NCI-H1105 treated with DMSO at 0.1 percent for 48 hours (cell line): ENCODE measurements around the gene RAB36.

ENCODE experiments used
- DNase-seq: peaks from one replicate; lab custom pipeline; 2025; lab: John Stamatoyannopoulos, UW

Gene RAB36, protein sequence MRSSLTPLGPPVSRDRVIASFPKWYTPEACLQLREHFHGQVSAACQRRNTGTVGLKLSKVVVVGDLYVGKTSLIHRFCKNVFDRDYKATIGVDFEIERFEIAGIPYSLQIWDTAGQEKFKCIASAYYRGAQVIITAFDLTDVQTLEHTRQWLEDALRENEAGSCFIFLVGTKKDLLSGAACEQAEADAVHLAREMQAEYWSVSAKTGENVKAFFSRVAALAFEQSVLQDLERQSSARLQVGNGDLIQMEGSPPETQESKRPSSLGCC

DNA sequence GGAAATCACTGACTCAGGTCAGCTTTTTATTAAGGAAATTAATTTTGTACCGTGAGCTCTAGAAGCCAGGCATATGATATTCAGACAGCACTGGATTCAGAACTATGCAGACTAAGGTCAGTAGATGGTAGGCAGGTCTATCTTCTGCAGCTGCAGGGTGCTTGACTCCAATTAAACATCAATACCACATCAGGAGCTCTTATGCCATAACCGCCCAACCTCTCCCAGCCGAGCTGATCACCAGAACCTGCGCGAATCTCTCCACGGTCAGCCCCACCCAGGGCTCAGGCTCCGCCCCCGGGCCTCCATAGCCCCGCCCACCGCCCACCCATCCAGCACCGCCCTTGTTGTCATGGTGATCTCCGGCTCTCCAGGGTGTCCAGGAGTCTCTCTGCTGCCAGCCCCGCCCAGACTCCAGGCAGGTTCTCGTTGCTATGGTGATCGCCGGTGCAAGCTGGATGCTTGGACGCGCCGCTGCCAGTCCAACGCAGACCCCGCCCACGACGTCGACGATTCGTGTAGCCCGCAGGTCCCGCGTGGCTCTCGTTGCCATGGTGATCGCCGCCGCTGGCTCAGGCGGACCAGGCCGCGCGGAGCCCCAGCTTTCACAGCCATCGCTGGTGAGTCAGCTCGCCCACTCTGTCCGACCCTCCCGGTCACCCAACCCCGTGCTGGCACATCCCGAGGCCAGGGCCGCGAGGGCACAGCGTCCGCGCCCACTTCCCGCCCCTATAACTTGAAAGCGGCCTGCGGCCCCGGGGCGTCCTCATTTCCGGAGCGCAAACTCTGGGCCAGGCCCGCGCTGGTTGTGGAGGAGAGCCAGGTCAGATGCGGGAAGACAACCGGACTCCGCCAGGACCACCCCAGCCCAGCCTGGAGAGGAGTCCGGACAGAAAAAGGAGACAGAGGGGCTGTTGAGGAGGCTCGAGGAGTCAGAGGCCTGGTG lies at the start of gene RAB36:
Gene RAB36, plus strand, starts transcription at position 546 of the 946 bp plus-strand sequence. CDS start 1,140 bp downstream, outside the sequence.
- DNase-seq = peak; percentile 99

DNA sequence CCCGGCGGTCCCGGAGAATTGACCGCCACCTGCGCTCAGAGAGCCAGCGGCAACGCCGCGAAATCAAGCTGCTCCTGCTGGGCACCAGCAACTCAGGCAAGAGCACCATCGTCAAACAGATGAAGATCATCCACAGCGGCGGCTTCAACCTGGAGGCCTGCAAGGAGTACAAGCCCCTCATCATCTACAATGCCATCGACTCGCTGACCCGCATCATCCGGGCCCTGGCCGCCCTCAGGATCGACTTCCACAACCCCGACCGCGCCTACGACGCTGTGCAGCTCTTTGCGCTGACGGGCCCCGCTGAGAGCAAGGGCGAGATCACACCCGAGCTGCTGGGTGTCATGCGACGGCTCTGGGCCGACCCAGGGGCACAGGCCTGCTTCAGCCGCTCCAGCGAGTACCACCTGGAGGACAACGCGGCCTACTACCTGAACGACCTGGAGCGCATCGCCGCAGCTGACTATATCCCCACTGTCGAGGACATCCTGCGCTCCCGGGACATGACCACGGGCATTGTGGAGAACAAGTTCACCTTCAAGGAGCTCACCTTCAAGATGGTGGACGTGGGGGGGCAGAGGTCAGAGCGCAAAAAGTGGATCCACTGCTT lies 49.4 kb upstream of the RAB36 start:
- no peak for DNase-seq

DNA sequence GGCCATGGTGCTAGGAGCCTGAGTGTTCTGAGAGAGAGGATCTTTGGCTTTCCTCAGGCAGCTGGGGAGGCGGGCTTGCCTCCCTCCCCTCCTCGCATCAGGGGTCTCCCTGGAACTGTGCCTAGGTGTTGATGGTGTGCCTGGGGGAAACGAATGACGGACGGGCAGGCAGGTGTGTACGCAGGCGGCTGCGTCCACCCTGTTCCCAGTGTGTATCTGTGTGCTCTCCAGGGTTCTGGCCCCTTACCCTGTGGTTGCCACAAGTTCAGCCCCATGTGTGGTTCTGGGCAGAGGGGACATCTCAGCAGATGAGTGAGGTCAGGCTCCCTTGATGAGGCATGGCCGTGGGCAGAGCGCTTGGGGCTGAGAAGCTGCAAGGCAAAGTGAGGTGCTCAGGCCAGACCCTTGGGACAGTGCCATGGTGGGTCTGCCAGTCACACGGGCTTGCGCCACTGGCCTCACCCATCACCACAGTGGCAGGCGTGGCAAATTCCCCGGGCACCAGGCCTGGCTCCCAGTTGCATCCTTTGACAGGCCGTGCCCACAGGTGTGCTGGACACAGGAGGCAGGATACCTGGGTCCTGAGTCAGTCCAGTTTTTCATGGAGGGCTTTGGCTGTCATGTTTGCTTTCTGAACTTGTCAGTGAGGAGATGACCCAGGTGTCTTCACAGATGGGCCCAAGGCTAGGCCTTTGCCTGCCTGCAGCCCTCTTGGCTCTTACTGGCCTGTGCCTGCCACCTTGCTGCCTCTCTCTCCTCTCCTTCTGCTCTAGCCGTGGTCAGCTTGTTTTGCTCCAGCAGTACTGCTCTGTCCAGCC lies 47.7 kb upstream of the RAB36 start:
- DNase-seq = no peak

DNA sequence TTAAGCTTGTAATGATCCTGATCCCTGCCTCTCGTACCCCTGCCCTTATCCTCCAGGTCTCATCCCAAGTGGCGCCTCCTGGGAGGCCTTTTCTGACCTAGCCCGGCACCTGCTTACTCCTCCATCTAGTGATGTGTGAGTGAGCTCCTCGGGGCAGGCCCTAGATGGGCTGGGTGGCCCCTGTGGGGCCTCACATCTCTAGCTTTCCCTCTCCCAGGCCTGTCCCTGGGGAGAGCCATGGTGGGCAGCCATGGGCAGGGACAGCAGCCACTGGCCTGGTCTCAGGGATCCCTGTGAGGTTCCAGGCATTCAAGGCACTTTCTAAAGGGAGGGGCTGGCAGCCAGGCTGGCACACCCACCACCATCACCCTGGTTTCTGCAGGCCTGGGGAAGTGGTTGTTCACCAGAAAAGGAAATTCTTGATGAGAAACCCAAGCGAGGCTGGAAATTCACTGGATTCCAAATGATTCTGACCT lies 47.0 kb upstream of the RAB36 start:
- no peak for DNase-seq

DNA sequence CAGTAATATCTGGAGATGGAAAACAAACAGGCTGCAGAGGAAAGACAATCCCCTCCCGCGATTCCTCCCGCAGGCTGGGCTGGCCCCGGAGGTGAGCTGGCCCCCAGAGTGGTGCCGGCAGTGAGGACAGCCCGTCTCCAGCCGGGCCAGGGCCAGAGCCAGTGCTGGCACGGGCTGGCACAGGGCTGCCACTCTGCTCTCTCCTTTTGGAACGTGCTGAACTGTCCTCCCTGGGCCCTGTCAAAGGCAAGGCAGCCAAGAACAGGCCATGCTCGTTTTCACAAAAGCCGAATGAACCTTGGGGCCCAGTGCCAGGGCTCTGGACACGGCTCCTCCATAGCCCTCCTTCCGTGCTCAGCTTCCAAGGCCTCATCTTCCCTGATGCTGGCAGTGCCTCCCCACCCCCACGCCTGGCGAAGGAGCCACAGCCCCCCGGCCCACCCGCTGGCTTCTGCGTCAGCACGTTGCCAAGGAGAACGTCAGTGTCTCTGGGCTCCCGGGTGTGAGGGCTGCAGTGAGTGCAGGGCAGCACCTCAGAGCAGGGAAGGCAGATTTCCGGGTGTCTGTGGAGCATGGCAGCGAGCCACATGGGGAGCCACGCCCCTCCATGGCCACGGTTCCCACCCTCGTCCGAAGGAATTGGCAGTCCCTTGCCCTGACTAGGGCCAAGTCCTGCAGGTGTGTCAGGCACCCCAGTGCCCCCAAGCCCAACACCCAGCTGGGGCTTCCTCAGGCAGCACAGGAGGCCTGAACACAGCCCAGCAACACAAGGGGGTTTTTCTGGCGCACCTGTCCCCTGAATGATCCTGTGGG lies 46.4 kb upstream of the RAB36 start:
- no peak for DNase-seq

DNA sequence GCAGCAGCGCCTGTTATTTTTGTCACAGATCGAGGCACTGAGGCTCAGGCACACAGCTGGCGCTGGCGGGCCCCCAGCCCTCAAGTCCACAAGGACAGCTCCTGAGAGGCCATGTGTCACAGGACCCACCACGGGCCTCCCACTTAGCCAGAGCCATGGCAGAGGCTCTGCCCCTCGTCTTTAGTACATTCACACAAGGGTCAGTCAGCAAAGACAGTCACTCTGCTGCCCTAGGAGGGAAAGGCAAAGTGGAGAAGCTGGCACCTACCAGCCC lies 45.8 kb upstream of the RAB36 start:
- DNase-seq = no peak

DNA sequence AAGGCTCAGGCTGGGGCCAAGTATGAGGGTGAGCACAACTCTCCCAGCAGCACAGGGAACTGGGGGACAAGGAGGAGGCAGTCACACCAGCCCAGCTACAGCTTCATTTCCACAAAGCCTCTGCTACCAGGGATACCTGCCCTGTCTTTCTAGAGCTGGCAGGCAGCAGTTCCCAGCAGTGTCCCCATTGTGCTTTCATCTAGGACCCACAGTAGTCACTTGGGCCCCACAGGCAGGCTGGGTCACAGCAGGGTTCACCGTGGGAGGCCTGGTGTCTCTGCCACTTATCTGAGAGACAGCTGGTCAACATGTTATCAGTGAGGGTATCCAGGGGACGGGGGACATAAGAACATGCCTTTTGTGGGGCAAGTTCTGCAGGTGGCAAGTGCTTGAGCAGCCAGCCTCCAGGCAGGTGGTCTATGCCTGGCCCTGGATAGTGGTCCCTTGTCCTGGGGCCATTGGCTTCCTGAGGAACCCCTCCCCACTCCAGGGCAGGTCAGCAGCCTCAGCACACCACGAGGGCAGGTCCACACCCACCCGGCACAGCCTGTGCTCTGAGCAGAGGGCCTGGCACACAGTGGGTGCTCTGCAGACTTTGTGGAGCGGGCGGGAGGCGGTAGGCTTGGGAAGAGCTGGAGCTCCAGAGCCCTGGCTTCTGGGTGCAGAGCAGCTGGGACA lies 45.0 kb upstream of the RAB36 start:
- DNase-seq = no peak

DNA sequence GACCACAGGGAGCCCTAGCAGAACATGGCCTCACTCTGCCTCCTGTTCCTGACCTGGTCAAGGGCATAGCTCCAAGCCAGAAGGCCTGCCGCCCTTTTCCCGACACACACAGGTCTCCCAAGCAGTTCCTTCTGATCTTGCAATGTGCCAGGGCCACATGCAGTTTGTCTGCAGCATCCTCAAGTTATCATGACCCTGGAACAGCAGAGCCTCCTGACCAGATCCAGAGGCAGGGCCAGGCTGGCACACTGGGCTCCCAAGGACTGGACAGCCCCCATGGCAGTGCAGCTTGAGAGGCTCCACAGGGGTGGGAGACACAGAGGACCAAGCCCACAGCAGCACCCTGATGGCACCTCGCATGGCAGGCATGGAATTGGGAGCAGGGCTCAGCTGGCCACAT lies 43.8 kb upstream of the RAB36 start:
- no peak for DNase-seq

DNA sequence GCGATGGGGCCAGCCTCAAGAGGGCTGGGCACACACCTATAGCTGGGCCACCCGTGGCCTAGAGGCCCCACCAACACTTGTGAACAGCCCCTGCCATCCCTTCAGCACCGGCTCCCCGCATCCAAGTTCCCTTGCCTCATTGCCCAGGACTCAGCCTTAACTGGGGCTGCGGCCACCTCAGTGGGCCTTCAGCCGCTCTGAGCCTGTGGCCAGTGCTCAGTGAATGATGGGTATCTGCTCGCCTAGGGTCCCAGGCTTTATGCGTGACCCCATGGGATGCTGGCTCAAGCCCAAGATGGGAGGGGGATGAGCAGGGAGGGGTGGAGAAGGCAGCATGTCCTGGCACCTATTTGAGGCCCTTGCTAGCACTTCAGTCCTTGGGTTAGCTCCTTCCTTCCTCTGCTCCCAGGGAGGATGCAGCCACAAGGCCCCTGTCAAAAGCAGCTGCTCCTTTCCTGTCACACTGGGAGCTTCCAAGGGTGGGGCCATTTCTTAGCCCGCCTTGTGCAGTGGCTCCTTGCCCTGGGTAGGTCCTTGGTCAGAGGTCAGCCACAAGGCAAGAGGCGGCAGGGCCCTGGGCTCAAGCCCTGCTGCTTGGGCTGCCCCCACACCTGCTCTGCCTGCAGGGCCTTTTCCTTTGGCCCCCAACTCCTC lies 43.1 kb upstream of the RAB36 start:
- no peak for DNase-seq

DNA sequence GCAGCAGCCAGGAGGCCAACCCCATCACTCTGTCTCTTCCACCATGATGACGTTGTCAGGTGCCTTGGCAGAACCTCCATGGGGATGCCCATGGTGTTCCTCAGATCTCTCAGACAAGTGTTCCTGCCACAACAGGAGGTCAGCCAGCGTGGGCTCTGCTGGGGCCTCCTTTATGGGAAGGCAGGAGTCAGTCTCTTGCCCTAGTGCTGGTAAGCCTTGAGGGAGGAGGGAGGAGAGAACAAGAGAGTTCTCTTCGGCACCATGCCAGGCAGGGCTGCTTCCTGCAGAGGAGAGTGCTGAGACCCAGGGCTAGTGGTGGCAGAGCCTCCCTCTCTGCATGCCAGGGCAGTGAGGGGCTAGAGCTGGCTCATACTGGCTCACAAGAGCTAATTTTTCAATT lies 42.5 kb upstream of the RAB36 start:
- DNase-seq = no peak

DNA sequence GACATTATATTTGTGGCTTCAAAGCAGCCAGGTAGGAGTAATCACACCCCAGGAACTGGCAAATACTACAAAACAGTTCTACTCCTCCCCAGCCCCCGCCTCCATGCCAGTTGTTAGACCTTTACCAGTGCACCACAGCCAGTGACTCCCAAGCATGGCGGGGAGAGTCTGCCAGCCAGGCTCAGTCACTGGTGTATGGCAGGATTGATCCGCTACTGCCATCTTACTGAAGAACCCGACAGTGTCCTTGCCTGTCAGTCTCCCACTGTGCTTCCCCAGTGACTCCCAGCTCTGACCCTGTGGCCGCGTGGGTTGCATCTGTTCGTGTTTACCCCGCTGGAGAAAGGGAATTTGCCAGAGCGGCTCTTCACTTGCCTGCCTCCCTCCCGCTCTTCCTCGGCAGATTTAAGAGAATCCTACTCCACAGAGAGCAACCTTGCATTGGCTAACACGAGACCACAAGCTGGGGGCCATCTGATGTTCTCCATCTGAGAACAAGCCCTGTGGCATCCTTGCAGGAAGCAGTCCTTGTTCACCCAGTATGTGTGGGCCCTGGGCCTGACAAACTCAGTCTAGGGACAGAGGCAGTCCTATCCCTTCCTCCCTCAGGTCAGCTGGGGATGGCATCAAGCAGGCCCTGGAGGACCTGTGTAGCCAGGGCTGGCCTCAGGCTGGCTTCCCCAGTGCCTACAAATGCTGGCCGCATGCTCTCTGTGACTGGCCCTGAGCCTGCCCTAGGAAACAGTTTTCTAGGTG lies 41.9 kb upstream of the RAB36 start:
- DNase-seq = no peak

DNA sequence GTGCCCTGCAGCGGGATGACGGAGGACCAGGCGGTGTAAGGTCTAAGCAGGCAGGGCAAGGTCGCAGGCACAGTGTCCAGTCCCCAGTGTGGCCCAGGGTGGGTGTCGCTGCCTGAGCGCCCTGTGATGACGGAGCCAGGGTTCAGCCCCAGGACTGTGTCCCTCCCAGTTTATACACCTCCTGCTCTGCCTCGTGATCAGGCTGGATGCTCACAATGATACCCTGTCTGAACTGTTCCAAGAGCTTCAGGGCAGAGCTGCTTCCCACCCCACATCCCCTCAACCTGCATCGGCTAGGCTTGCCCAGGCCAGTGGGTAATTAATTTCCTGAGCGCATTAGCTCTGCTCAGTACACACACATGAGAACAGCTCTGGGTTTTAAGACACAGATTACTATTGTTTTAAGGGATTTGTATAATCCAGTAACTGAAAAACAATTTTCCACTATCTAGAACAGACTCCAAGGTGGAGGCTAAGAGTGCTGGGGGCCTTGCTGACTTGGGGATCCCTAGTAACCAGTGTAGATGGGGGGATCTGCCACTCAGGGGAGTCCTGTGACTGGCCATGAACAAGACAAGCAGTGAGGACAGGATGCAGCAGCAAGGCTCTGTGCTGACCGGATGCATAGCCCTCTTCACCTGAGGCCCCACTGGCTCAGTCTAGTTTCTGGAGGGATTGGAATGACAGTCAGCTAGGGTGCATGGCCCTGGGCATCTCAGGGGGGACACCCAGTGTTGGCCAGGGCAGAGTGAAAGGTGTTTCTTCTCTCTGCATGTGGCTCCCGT lies 40.9 kb upstream of the RAB36 start:
- no peak for DNase-seq

DNA sequence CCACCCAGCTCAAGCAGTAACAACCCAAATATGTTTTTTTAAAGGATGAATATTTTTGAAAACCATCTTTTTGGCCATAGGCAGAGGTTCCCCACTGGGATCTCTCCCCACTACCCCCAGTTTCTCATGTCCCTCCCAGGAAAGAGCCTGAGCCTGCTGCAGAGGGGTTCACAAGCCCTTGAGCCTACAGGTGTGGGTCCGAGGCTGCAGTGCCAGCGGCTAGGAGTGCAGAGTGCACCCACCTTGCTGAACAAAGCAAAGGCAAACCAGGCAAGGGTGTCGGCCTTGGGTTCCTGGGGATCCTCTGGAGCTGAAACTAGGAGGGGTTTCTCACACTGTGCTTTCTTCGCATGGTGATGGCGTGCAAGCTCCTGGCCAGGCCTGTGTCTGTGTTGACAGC lies 40.0 kb upstream of the RAB36 start:
- DNase-seq = no peak

DNA sequence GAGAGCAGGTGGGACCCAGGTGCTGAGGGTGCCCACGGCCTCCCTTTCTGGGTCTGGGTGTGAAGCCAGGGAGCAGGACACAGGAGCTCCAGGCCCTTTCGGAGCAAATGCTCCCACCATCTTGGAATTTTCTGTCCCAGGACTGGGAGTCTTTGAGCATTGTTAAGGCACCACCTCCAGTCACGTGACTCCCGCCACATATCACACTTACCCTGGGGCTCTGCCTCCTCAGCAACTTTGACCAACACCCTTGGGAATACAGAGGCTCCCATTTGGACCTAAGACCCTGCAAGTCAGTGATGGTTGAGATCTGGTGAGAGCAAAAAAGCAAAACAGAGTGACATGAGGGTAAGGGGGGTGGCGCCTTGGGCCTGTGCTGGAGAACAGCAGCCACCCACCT lies 39.4 kb upstream of the RAB36 start:
- DNase-seq = no peak

DNA sequence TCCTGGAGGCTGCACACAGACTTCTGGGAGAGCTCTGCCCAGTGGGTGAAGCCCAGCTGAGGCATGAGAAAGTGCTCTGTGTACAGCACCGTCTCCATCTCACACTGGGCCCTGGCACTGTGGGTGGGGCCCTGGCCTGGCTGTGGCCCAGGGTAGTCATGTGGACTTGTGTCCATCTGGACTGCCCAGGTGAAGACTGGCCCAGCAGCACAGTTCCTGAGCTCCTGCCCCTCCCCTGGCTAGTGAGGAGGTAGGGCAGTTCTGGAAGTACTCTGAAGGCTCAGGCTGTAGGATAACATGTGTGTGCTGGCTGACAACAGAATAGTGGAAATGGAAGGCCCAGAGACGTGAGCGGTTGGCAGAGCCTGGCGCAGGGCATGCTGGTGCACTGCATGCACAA lies 38.9 kb upstream of the RAB36 start:
- DNase-seq = no peak

DNA sequence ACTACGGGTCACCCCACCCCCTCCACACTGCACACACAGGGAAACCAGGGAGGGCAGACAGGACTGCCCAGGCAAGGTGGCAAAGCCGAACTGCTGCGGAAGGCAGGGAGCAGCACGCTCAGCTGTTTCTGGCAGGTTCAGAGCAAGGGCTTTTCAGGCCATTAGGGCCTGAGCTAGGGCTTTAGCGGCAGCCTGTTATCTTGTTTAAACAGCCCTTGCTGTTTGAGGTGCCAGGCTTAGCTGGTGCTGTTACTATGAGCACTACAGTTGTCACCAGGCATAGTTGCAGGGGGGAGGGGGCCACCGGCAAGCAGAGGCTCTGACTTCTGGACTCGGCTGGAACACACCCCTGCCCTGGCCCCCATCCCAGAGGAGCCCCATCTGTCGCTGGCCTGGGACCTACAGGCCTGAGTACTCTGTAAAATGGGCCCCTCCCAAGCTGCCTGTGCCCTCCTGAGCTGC lies 38.3 kb upstream of the RAB36 start:
- no peak for DNase-seq

DNA sequence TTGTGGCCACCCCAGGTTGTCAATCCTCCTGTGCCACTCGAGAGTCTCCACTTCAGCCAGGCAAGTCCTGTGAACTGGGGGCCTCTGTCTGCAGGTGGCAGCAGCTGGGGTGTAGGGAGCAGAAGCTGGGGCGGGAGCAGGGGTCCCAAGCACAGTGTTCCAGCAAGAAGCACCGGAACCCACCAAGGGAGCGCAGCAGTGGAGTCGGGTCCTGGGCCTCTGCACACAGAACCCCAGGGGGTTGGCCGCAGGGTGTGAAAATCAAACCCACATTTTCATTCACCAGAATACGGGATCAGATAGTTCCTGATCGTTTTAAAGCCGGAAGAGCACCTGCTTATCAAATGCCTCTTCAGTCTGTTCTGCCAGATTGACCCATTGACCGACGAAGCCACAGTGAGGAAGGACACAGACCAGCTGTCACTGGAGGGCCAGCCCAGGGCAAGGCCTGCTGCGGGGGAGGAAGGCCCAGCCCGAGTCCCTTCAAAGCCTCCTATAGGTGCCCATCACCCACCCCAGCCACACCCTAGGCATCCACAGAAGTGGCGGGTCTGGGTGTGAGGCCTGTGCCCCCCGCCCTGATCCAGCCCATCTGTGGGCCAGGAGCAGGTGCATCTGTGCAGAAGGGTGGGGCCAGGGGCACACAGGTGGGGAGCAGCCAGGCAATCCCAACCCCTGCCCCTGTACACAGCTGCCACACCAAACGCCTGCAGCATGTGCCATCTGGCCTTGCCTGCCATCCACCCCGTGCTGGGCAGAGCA lies 37.6 kb upstream of the RAB36 start:
- peak; percentile 8 for DNase-seq
